ENCODE results near the gene GLB1L2.

DNA sequence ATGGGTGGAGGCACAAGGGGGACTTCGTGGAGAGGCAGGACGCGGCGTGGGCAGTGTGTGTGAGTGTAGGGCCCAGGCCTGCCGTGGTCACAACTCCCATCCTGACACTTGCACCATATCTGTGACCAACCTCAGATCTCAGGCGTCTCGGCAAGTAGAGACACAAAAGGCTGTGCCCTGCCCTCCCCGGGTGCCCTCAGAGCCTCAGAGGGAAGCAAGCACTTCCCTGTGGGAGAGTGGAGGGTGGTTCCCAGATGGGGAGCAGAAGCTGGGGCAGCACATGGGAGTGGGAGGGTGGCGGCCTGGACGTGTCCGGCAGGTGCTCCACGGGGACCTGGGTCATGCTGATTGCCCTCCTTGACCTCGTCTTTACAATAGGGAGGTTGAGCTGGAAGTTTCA is 59.9 kb downstream of the GLB1L2 start:
- no peak for TF ChIP-seq MYC (IDR thresholded peaks at IDR 0.05; ENCODE audit: low read depth, low read length)
- TF ChIP-seq, protein P1, sequence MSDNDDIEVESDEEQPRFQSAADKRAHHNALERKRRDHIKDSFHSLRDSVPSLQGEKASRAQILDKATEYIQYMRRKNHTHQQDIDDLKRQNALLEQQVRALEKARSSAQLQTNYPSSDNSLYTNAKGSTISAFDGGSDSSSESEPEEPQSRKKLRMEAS (IDR thresholded peaks at IDR 0.05; ENCODE audit: low read depth, low read length), result no peak

All from NB4 (cell line).